Left lung (tissue), 10 donors: Measurements from ENCODE around the gene CPNE4. TPM values are rescaled to one million over a fixed set of nuclear protein-coding genes. Genes with fewer than 3 reads are reported as not detected.

ENCODE experiments used
- ATAC-seq: fragments of 200-7000 bp; cut with Tn5 transposase; one replicate; pipeline ENCODE4 v1.9.1; 2020; ENCODE audit warnings: moderate library complexity
- DNase-seq, 4 donors: peaks; one replicate each; pipeline ENCODE4 v3.0.0-alpha.2; 2013 to 2020
- H3K27ac ChIP-seq, 2 donors: fragments of 200-600 bp; sonication (generic) in 1 of 2; one replicate each; pipeline versions ENCODE4 v1.5.0 to v1.8.0; 2020 to 2021
- H3K27me3 ChIP-seq, 2 donors: fragments of 200-600 bp; sonication (generic) in 1 of 2; one replicate each; pipeline versions ENCODE4 v1.5.0 to v1.8.0; 2020 to 2021
- H3K36me3 ChIP-seq, 2 donors: fragments of 200-600 bp; sonication (generic) in 1 of 2; one replicate each; pipeline versions ENCODE4 v1.5.0 to v1.8.0; 2020 to 2021
- H3K4me1 ChIP-seq, 2 donors: fragments of 200-600 bp; one replicate each; pipeline ENCODE4 v1.8.0; 2021
- H3K4me3 ChIP-seq, 2 donors: fragments of 200-600 bp; sonication (generic) in 1 of 2; one replicate each; pipeline versions ENCODE4 v1.5.0 to v1.8.0; 2020 to 2021; ENCODE audit warnings: mild to moderate bottlenecking in 1 of 2
- H3K9me3 ChIP-seq, 2 donors: fragments of 200-600 bp; sonication (generic) in 1 of 2; one replicate each; pipeline versions ENCODE4 v1.5.0 to v1.8.0; 2020 to 2021
- intact Hi-C, 2 donors: fragments of 100-400 bp; cut with DNase I; formaldehyde crosslinking; loops; one replicate each; pipeline versions ENCODE4 v1.11.2 to v1.14.2; 2022
- polyA plus RNA-seq, 6 donors: library from polyadenylated mRNA; unstranded; fragments of 120-200 nt; gene quantifications; one replicate each; pipeline ENCODE4 v1.2.1, GENCODE V29; 2013; ENCODE audit not compliant: insufficient read length in 6 of 6
- total RNA-seq, 2 donors: library from RNA; stranded (reverse); fragmentation: NEBNext Ultra II Directional; extraction: Animal tissue kit (Norgen Biotek cat#: 25700); gene quantifications; one replicate each; pipeline ENCODE4 v1.2.1, GENCODE V29; 2021
- TF ChIP-seq, protein P1 (sequence below), 2 donors: fragments of 200-600 bp; sonication (generic) in 1 of 2; IDR thresholded peaks; one replicate each; pipeline versions ENCODE4 v1.5.0 to v1.8.0; 2021; ENCODE audit warnings: antibody characterized with exemption in 2 of 2
- donor health status: DM: no; HTN: yes; CAD: no.
- donor health status: DM: no; HTN: no; CAD: no.

Gene CPNE4
- total and polyA plus RNA-seq, 8 donors = 0.24 to 2.1 (median 0.85) TPM

DNA sequence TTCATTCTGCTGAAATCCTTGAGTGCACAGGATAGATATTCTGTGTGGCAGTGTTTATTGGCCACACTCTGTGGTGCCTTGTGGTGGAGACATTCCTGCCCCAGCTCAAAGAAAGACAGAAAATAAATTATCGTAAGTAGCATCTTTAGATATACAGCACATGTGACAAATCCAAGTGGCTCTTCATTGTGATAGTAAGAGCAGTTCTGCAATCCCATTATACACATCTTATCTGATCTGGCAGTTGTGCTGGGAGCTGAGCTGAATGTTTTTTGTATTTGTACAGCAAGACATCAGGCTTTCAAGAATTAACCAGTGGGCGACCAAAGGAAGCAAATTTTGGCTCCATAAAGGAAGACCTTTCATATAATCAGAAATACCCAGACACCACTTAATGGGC, 296.7 kb downstream of the CPNE4 start:
- Histone ChIP-seq H3K27ac (no peak overlapping the region), H3K9me3 (no peaks in the 10 kb centered on the region), H3K27me3 (peaks cover 0 to 9% of the 10 kb centered on the region in 2 donors), H3K4me1 (no peaks in the 10 kb centered on the region), H3K36me3 (no peaks in the 10 kb centered on the region), H3K4me3 (no peak overlapping the region)
- intact Hi-C loops = no loop called here
- ATAC-seq = no peak
- peak in 2 of 4 donors; percentile 3 to 16 for DNase-seq
- TF ChIP-seq, protein P1, sequence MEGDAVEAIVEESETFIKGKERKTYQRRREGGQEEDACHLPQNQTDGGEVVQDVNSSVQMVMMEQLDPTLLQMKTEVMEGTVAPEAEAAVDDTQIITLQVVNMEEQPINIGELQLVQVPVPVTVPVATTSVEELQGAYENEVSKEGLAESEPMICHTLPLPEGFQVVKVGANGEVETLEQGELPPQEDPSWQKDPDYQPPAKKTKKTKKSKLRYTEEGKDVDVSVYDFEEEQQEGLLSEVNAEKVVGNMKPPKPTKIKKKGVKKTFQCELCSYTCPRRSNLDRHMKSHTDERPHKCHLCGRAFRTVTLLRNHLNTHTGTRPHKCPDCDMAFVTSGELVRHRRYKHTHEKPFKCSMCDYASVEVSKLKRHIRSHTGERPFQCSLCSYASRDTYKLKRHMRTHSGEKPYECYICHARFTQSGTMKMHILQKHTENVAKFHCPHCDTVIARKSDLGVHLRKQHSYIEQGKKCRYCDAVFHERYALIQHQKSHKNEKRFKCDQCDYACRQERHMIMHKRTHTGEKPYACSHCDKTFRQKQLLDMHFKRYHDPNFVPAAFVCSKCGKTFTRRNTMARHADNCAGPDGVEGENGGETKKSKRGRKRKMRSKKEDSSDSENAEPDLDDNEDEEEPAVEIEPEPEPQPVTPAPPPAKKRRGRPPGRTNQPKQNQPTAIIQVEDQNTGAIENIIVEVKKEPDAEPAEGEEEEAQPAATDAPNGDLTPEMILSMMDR (IDR thresholded peaks at IDR 0.05) = no peak

- ATAC-seq = no peak
- intact Hi-C loops = no loop called here
These were observed 299.3 kb downstream of the CPNE4 start for GRCh38 chr3:131735544-131735943.

DNA sequence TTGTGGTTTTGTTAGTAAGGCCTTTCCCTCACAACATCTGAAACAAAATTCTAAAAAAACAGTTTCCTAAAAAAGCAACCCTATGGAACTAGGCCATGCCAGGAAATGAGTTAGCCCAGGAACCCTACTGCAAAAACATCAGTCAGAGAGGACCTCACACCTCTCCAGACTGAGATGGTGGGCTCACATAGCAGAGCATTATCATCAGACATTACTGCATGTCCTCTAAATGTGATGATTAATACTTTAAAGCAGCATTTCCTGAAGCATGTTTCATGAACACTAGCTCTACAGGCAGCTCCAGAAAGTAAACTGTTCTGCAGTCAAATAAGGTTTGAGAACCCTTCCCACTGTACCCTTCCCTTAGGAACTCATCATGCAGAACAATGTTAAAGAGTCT, 299.7 kb downstream of the CPNE4 start:
- intact Hi-C loops = no loop called here
- DNase-seq = no peak
- Histone ChIP-seq H3K4me3 (no peak overlapping the region), H3K27me3 (peaks cover 0 to 9% of the 10 kb centered on the region in 2 donors), H3K27ac (no peak overlapping the region), H3K36me3 (no peaks in the 10 kb centered on the region), H3K9me3 (no peaks in the 10 kb centered on the region), H3K4me1 (no peaks in the 10 kb centered on the region)
- TF ChIP-seq, protein P1 (IDR thresholded peaks at IDR 0.05) = no peak
- ATAC-seq = no peak

More at GRCh38 chr3:131735544-131735943, 299.3 kb downstream of the CPNE4 start:
- H3K4me1 ChIP-seq = no peaks in the 10 kb centered on the region
- H3K27ac ChIP-seq = no peak overlapping the region
- H3K4me3 ChIP-seq = no peak overlapping the region
- H3K27me3 ChIP-seq = peaks cover 0 to 9% of the 10 kb centered on the region in 2 donors
- DNase-seq = no peak
- TF ChIP-seq, protein P1 (IDR thresholded peaks at IDR 0.05) = no peak
- no peaks in the 10 kb centered on the region for H3K9me3 ChIP-seq
- H3K36me3 ChIP-seq = no peaks in the 10 kb centered on the region

- no peak for DNase-seq
- TF ChIP-seq, protein P1 (IDR thresholded peaks at IDR 0.05) = no peak
- ATAC-seq = peak; percentile 77
These were observed 301.6 kb downstream of the CPNE4 start for GRCh38 chr3:131733086-131733841.

GRCh38 chr3:131731709-131732108, 303.1 kb downstream of the CPNE4 start:
- intact Hi-C loops = no loop called here
- H3K27ac ChIP-seq = no peak overlapping the region
- H3K9me3 ChIP-seq = no peaks in the 10 kb centered on the region
- no peak overlapping the region for H3K4me3 ChIP-seq
- H3K27me3 ChIP-seq = no peaks in the 10 kb centered on the region
- DNase-seq = no peak
- no peaks in the 10 kb centered on the region for H3K36me3 ChIP-seq
- H3K4me1 ChIP-seq = no peaks in the 10 kb centered on the region
- TF ChIP-seq, protein P1 (IDR thresholded peaks at IDR 0.05) = no peak
- no peak for ATAC-seq

More at GRCh38 chr3:131733086-131733841, 301.6 kb downstream of the CPNE4 start:
- H3K27me3 ChIP-seq = no peaks in the 10 kb centered on the region
- H3K27ac ChIP-seq = no peak overlapping the region
- no peaks in the 10 kb centered on the region for H3K4me1 ChIP-seq
- intact Hi-C loops = no loop called here
- H3K9me3 ChIP-seq = no peaks in the 10 kb centered on the region
- H3K4me3 ChIP-seq = no peak overlapping the region
- H3K36me3 ChIP-seq = no peaks in the 10 kb centered on the region
